ENCODE results near the gene ACVR1. TPM values are rescaled to one million over a fixed set of nuclear protein-coding genes. Genes with fewer than 3 reads are reported as not detected.
A peak's percentile ranks its signal among the peaks of the same experiment; 100 is the strongest.

Gene ACVR1
- polyA plus RNA-seq, 1 of the 3 experiments (the other 2 are of a cell fraction) = 22.4 TPM

DNA sequence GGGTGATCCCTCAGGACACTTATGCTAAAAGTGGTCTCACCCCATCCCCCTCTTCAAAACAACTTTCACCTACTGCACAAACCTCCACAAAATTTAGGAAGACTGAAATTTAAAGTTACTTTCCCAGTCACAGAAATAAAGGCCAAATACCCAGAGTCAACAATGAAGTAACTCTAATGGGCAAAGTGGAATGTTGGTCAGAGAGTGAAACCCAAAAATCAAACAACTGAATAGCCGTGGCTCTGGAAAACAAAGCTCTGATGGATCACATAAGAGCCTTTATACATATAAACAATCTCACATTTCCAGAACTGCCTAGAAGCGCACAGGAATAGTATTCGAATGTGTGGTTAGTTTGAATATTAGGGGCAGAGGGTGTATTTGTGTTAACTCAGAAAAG, 4.7 kb downstream of the ACVR1 start:
- Histone ChIP-seq H3K9me3 (no peaks in the 10 kb centered on the region), H3K4me2 (no peak overlapping the region), H3K36me3 (replicated peaks in 1 of 2; ENCODE audit: control insufficient read depth in 1 of 2, insufficient read depth in 2 of 2, low read length in 1 of 2) (peaks cover 0 to 2% of the 10 kb centered on the region in 2 experiments), H3K27ac (ENCODE audit: low read depth in 2 of 2, low read length in 1 of 2) (no peak overlapping the region), H3K79me2 (ENCODE audit: insufficient read depth) (peaks cover 90% of the 10 kb centered on the region), H3K9me2 (no peaks in the 10 kb centered on the region), H3K4me1 (ENCODE audit: control insufficient read depth in 1 of 2, insufficient read depth in 2 of 2, low read depth in 1 of 2, low read length in 1 of 2) (peaks cover 16 to 20% of the 10 kb centered on the region in 2 experiments; a peak in 3 of 4 replicates), H3F3A (replicated peaks; ENCODE audit: insufficient read depth) (no peaks in the 10 kb centered on the region), H4K20me1 (ENCODE audit: insufficient read depth) (peaks cover 53% of the 10 kb centered on the region), H3K9ac (no peak overlapping the region), H3K4me3 (ENCODE audit: low read depth in 2 of 2, low read length in 1 of 2) (no peak overlapping the region), H2AFZ (ENCODE audit: low read depth) (no peak overlapping the region), H3K27me3 (ENCODE audit: insufficient read depth) (no peaks in the 10 kb centered on the region)
- ChIA-PET CTCF (interaction anchor here (1.4 kb wide), 1 partner anchor 16 kb away, joined by 3 read pairs; no protein-coding TSS in a partner anchor), POLR2A (no interaction called here)
- 91% methylated on average over 3 of the region's 3 CpGs for WGBS (ENCODE audit: low lambda C conversion rate)
- DNase-seq = no peak
- TF ChIP-seq SMC3 (IDR thresholded peaks at IDR 0.05; ENCODE audit: low read depth, low read length) = no peak
- no peak for TF ChIP-seq FOXM1 (IDR thresholded peaks at IDR 0.05; ENCODE audit: low read depth)
- TF ChIP-seq MEF2A (IDR thresholded peaks at IDR 0.05; ENCODE audit: borderline replicate concordance, low read depth) = no peak
- no peak for TF ChIP-seq EZH2phosphoT487 (IDR thresholded peaks at IDR 0.05; ENCODE audit: borderline replicate concordance, low read depth)
- no peak for TF ChIP-seq FOXJ3 (CRISPR knock-in tag; IDR thresholded peaks at IDR 0.05)
- TF ChIP-seq JUND (IDR thresholded peaks at IDR 0.05) = no peak
- TF ChIP-seq, protein P1, sequence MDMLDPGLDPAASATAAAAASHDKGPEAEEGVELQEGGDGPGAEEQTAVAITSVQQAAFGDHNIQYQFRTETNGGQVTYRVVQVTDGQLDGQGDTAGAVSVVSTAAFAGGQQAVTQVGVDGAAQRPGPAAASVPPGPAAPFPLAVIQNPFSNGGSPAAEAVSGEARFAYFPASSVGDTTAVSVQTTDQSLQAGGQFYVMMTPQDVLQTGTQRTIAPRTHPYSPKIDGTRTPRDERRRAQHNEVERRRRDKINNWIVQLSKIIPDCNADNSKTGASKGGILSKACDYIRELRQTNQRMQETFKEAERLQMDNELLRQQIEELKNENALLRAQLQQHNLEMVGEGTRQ (IDR thresholded peaks at IDR 0.05; ENCODE audit: borderline replicate concordance, low read depth, low read length) = no peak
- no peak for TF ChIP-seq RAD21 (IDR thresholded peaks at IDR 0.05; ENCODE audit: low read length)
- no peak for TF ChIP-seq TEAD4 (IDR thresholded peaks at IDR 0.05; ENCODE audit: borderline replicate concordance, insufficient read depth)
- no peak for TF ChIP-seq CHD2 (IDR thresholded peaks at IDR 0.05; ENCODE audit: low read length, partially characterized antibody)

DNA sequence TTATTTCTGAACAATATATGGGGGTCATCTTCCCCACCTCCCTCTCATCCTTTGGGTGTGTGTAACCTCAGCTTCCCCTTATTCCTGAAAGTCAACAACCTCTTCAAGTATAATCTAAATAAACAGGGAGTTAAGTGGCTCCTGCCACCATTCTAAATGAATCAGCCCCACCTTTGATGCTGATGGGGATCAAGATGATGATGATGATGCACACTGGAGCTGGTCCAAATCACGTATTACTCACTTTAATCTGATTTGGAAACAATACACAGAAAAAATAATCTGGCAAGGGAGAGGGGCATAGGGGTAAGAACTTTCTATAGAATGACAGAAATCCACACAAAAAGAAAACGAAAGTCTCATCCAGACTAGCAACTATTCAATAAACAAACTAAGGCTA, 7.1 kb downstream of the ACVR1 start:
- WGBS (ENCODE audit: low lambda C conversion rate) = 53% methylated on average over 2 of the region's 2 CpGs
- H3K4me2 ChIP-seq = no peak overlapping the region
- H3F3A ChIP-seq (replicated peaks; ENCODE audit: insufficient read depth) = no peaks in the 10 kb centered on the region
- peaks cover 58% of the 10 kb centered on the region for H4K20me1 ChIP-seq (ENCODE audit: insufficient read depth)
- no peak overlapping the region for H3K4me3 ChIP-seq (ENCODE audit: low read depth in 2 of 2, low read length in 1 of 2)
- peaks cover 12 to 14% of the 10 kb centered on the region in 2 experiments; a peak in 3 of 4 replicates for H3K4me1 ChIP-seq (ENCODE audit: control insufficient read depth in 1 of 2, insufficient read depth in 2 of 2, low read depth in 1 of 2, low read length in 1 of 2)
- ChIA-PET POLR2A (no interaction called here), CTCF (interaction anchor here (0.9 to 1.7 kb wide), 3 partner anchors 15 to 129 kb away, joined by 3 to 4 read pairs (median 4); no protein-coding TSS in a partner anchor)
- H3K27ac ChIP-seq (ENCODE audit: low read depth in 2 of 2, low read length in 1 of 2) = no peak overlapping the region
- H3K9me3 ChIP-seq = no peaks in the 10 kb centered on the region
- DNase-seq = no peak
- no peaks in the 10 kb centered on the region for H3K27me3 ChIP-seq (ENCODE audit: insufficient read depth)
- H2AFZ ChIP-seq (ENCODE audit: low read depth) = no peak overlapping the region
- TF ChIP-seq FOSL2 (IDR thresholded peaks at IDR 0.05; ENCODE audit: borderline replicate concordance, low read depth) (peak; percentile 21; the same call in 1 of the 2 replicates), RAD21 (IDR thresholded peaks at IDR 0.05; ENCODE audit: low read length) (no peak)
- no peak overlapping the region for H3K9ac ChIP-seq
- H3K36me3 ChIP-seq (replicated peaks in 1 of 2; ENCODE audit: control insufficient read depth in 1 of 2, insufficient read depth in 2 of 2, low read length in 1 of 2) = peaks cover 0 to 2% of the 10 kb centered on the region in 2 experiments
- peaks cover 96% of the 10 kb centered on the region for H3K79me2 ChIP-seq (ENCODE audit: insufficient read depth)
- H3K9me2 ChIP-seq = no peaks in the 10 kb centered on the region

DNA sequence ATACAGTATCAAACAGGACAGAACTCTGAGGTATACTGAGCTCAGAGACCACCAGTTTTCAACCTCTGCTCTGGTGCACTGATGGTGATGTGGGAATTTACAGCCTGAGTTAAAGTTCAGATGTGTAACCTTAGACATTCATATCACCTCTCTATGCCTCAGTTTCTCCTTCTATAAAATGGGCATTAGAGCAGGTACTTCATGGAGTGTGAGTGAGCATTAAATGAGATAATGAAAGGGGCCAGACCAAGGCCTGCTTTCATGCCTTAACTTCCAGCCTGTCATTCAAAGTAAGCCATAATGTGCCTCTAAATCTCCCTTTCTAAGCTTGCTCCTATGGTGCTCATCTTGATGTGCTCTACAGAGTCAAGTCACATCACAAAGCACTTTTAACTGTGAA, 8.4 kb downstream of the ACVR1 start:
- no peak for DNase-seq
- H2AFZ ChIP-seq (ENCODE audit: low read depth) = no peak overlapping the region
- H3F3A ChIP-seq (replicated peaks; ENCODE audit: insufficient read depth) = no peaks in the 10 kb centered on the region
- H3K36me3 ChIP-seq (replicated peaks in 1 of 2; ENCODE audit: control insufficient read depth in 1 of 2, insufficient read depth in 2 of 2, low read length in 1 of 2) = no peaks in the 10 kb centered on the region
- POLR2A ChIA-PET = no interaction called here
- no peak overlapping the region for H3K27ac ChIP-seq (ENCODE audit: low read depth in 2 of 2, low read length in 1 of 2)
- H3K9ac ChIP-seq = no peak overlapping the region
- no peak overlapping the region for H3K4me3 ChIP-seq (ENCODE audit: low read depth in 2 of 2, low read length in 1 of 2)
- CTCF ChIA-PET = interaction anchor here (0.7 to 1.7 kb wide), 2 partner anchors 14 to 34 kb away, joined by 3 to 4 read pairs; no protein-coding TSS in a partner anchor
- H3K27me3 ChIP-seq (ENCODE audit: insufficient read depth) = no peaks in the 10 kb centered on the region
- H4K20me1 ChIP-seq (ENCODE audit: insufficient read depth) = peaks cover 45% of the 10 kb centered on the region
- no peak for TF ChIP-seq GABPA (IDR thresholded peaks at IDR 0.05; ENCODE audit: low read depth)
- no peak for TF ChIP-seq FOXM1 (IDR thresholded peaks at IDR 0.05; ENCODE audit: low read depth)
- no peak for TF ChIP-seq GATA2 (CRISPR knock-in tag; IDR thresholded peaks at IDR 0.05)
- TF ChIP-seq YY1 (IDR thresholded peaks at IDR 0.05; ENCODE audit: low read depth) = no peak
- TF ChIP-seq, protein P2, sequence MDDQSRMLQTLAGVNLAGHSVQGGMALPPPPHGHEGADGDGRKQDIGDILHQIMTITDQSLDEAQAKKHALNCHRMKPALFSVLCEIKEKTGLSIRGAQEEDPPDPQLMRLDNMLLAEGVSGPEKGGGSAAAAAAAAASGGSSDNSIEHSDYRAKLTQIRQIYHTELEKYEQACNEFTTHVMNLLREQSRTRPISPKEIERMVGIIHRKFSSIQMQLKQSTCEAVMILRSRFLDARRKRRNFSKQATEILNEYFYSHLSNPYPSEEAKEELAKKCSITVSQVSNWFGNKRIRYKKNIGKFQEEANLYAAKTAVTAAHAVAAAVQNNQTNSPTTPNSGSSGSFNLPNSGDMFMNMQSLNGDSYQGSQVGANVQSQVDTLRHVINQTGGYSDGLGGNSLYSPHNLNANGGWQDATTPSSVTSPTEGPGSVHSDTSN (IDR thresholded peaks at IDR 0.05) = no peak
- TF ChIP-seq EP300 (IDR thresholded peaks at IDR 0.05; ENCODE audit: borderline replicate concordance in 1 of 2, low read depth in 1 of 2, low read length in 1 of 2) = no peak
- TF ChIP-seq RAD21 (IDR thresholded peaks at IDR 0.05; ENCODE audit: low read length) = no peak
- TF ChIP-seq, protein P1 (IDR thresholded peaks at IDR 0.05; ENCODE audit: borderline replicate concordance, low read depth, low read length) = no peak
- TF ChIP-seq MEF2A (IDR thresholded peaks at IDR 0.05; ENCODE audit: borderline replicate concordance, low read depth) = no peak
- no peak for TF ChIP-seq RFX5 (IDR thresholded peaks at IDR 0.05; ENCODE audit: low read length)
- no peak for TF ChIP-seq CHD2 (IDR thresholded peaks at IDR 0.05; ENCODE audit: low read length, partially characterized antibody)
- TF ChIP-seq TEAD4 (IDR thresholded peaks at IDR 0.05; ENCODE audit: borderline replicate concordance, insufficient read depth) = no peak
- H3K4me1 ChIP-seq (ENCODE audit: control insufficient read depth in 1 of 2, insufficient read depth in 2 of 2, low read depth in 1 of 2, low read length in 1 of 2) = peaks cover 7 to 11% of the 10 kb centered on the region in 2 experiments; a peak in 3 of 4 replicates
- H3K4me2 ChIP-seq = no peak overlapping the region
- H3K9me3 ChIP-seq = no peaks in the 10 kb centered on the region
- H3K9me2 ChIP-seq = no peaks in the 10 kb centered on the region
- H3K79me2 ChIP-seq (ENCODE audit: insufficient read depth) = peaks cover 91% of the 10 kb centered on the region

Data from SK-N-SH (cell line).